ENCODE measurements around the gene NKAIN4.

NKAIN4 gene

DNA sequence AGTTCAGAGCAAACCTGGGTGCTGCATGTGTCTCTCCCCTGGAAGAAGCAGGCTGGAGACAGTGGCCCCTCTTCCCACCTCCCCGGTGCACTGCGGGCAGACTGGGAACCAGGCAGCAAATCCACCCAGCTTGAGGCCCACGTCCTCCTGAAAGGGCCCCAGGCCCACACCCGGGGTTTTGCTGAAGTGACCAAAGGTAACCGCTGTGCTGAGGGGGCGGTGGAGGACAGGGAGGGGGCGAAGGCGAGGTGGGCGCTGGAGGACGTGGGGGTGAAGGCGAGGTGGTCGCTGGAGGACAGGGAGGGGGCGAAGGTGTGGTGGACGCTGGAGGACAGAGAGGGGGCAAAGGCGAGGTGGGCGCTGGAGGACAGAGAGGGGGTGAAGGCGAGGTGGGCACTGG is 20.3 kb downstream of the NKAIN4 start:
- TF ChIP-seq, protein P1, sequence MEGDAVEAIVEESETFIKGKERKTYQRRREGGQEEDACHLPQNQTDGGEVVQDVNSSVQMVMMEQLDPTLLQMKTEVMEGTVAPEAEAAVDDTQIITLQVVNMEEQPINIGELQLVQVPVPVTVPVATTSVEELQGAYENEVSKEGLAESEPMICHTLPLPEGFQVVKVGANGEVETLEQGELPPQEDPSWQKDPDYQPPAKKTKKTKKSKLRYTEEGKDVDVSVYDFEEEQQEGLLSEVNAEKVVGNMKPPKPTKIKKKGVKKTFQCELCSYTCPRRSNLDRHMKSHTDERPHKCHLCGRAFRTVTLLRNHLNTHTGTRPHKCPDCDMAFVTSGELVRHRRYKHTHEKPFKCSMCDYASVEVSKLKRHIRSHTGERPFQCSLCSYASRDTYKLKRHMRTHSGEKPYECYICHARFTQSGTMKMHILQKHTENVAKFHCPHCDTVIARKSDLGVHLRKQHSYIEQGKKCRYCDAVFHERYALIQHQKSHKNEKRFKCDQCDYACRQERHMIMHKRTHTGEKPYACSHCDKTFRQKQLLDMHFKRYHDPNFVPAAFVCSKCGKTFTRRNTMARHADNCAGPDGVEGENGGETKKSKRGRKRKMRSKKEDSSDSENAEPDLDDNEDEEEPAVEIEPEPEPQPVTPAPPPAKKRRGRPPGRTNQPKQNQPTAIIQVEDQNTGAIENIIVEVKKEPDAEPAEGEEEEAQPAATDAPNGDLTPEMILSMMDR (IDR thresholded peaks at IDR 0.05; ENCODE audit: low read depth, low read length): no peak
- no peak for DNase-seq (ENCODE audit: extremely low read depth, low read depth)

DNA sequence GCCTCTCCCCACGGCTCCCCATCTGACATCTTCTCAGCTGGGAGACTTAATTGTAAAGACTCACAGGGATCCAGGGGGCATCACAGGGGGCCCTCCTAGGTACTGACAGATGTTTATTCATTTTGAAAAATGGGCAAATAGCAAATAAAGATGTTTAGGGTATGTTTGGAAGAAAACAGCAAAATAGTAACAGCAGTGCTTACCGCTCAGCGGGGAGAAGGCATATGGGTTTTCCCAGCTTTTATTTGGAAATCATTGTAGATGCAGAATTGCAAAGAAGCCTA is 21.3 kb downstream of the NKAIN4 start:
- TF ChIP-seq, protein P1 (IDR thresholded peaks at IDR 0.05; ENCODE audit: low read depth, low read length): no peak
- no peak for DNase-seq (ENCODE audit: extremely low read depth, low read depth)

DNA sequence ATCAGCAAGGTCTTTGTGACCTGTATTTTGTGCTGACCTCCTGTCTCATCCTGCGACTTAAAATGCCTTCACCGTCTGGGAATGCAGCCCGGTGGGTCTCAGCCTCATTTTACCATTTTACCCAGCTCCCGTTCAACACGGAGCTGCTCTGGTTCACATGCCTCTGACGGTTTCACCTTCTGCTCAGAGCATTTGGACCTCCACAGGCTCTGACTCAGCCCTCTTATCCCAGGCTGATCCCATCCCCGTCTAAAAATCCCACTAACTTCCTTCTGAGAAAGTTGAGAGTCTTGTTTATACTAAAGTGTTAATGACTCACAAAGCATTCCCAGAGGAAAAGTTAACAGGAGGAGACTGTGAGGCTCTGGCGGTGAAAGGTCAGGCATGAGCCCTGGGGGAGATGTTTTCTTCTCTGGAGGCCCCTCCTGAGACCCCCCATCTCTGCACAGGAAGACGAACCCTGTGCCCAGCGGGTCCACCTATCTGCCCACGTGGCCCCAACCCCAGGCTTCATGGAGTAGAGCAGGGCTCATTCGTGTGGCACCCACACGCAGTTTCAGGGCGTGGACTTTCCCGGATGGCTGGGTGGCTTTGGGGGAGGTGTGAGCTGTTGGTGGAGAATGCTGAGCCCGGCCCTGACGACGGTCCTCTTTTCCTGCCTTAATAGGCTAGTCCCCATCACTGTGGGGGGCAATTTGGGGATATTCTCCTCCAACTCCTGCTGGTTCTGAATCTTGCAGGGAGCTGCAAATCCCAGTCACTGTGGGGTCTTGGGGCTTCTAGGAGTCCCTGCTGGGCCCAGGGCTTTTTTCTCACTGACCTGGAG is 21.8 kb downstream of the NKAIN4 start:
- peak; percentile 46 for DNase-seq (ENCODE audit: extremely low read depth, low read depth)
- TF ChIP-seq, protein P1 (IDR thresholded peaks at IDR 0.05; ENCODE audit: low read depth, low read length): no peak

DNA sequence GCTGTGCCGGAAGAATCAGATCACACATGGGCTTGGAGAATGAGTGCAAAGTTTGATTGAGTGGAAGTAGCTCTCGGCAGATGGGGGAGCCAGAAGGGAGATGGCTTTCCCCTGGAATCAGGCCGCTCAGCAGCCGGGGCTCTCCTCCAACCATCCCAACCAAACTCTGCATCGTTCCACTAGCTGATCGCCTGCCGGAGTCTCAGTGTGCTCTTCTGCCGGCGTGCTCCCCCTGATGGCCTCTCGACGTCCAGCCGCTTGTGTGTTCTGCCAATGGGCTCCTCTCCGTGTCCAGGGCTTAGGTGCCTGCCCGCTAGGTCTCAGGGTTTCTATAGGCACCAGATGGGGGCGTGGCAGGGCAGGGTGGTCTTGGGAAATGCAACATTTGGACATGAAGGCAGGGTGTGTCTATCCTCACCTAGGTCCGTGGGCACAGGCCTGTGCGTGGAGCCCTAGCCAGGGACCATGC is 23.4 kb downstream of the NKAIN4 start:
- DNase-seq (ENCODE audit: extremely low read depth, low read depth): peak; percentile 19
- TF ChIP-seq, protein P1 (IDR thresholded peaks at IDR 0.05; ENCODE audit: low read depth, low read length): peak; percentile 85

DNA sequence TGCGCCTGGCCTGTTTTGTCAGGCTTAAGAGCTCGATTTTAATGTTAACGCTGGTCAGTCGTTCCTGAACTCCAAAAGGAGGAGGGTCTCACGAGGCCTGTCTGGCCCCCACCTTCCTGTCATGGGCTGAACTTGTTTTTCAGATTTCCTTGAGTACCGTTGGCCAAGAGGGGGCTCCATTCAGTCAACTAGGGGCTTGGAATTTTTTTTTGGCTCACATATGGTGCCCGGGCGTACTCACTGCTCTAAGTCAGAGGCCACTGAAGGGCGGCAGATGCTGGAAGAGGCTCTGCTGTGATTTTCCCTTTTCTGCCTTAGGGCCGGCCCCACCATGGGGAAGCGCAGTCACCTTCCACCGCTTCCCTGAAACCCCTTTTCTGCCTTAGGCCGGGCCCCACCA is 25.5 kb downstream of the NKAIN4 start:
- TF ChIP-seq, protein P1 (IDR thresholded peaks at IDR 0.05; ENCODE audit: low read depth, low read length): no peak
- DNase-seq (ENCODE audit: extremely low read depth, low read depth): no peak

DNA sequence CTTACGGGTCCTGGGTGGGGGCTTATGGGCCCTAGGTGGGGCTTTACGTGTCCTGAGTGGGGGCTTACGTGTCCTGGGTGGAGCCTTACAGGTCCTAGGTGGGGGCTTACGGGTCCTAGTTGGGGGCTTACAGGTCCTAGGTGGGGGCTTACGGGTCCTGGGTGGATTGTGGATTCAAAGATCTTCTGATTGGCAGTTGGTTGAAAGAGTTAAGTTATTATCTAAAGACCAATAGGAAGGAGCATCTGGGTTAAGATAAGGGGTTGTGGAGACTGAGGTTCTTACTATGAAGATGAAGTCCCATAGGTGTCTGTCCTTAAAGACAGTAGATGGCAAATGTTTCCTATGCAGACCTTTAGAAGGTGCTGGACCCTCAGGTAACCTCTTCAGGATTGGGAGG is 27.0 kb downstream of the NKAIN4 start:
- TF ChIP-seq, protein P1 (IDR thresholded peaks at IDR 0.05; ENCODE audit: low read depth, low read length): no peak

DNA sequence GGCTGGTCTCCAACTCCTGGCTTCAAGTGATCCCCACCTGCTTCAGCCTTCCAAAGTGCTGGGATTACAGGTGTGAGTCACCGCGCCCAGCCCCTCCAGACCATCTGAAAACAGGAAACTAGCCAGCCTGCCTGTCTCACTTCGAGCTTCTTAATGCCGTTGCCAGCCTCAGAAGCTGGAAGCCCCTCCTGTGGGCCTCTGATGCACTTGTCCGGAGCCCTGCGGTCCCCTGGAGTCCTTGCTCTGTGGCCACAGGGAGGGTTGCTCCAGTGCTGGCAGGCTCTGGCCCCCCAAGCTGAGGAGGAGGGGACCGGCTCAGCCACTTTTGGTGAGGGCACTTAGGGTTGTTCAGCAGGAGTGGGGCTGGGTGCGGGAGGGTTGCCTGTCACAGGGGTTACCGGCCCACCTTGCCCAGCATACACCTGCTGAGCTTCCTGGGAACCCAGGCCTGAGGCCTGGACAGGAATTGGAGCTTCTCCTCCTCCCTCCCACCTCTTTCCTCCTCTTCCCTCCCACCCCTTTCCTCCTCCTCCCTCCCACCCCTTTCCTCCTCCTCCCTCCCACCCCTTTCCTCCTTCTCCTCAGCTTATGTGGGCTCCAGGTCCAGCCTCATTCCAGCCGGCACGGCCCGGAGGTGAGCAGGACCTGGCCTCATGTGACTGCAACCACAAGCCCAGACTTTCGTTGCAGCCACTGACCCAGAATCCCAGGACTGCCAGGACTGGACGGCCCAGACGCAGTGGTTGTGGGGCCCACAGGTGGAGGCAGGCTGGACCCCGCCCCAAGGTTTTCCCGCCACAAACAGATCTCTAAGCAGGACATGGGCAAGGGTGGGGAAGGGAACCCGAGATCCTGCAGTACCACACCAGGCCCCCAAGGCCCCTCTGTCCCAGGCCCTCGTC is 28.0 kb downstream of the NKAIN4 start:
- TF ChIP-seq, protein P1 (IDR thresholded peaks at IDR 0.05; ENCODE audit: low read depth, low read length): no peak
- no peak for DNase-seq (ENCODE audit: extremely low read depth, low read depth)

More for the DNA sequence above, 27.0 kb downstream of the NKAIN4 start:
- no peak for DNase-seq (ENCODE audit: extremely low read depth, low read depth)
